ENCODE data around the gene KLF2. TPM values are rescaled to one million over a fixed set of nuclear protein-coding genes. Genes with fewer than 3 reads are reported as not detected.

Gene KLF2
- total RNA-seq, 4 donors from 2014 or later: 27.0 to 41.1 (median 36.9) TPM

GRCh38 chr19:16315825-16316505 lies 8.7 kb upstream of the KLF2 start:
- Histone ChIP-seq H3K27ac (peak overlapping the region; percentile 47), H3K4me1 (peaks cover 12% of the 10 kb centered on the region), H3K4me3 (no peak overlapping the region), H3K27me3 (no peaks in the 10 kb centered on the region), H3K36me3 (no peaks in the 10 kb centered on the region), H3K9me3 (no peaks in the 10 kb centered on the region)
- TF ChIP-seq EP300 (IDR thresholded peaks at IDR 0.05): no peak
- TF ChIP-seq POLR2AphosphoS5 (IDR thresholded peaks at IDR 0.05): peak in 2 of 3 donors; percentile 85 to 95
- 63% methylated on average over 13 of the region's 13 CpGs for WGBS
- DNase-seq (ENCODE audit: low spot score in 2 of 2): peak in 1 of 2 donors; percentile 77

GRCh38 chr19:16316506-16316882 lies 8.1 kb upstream of the KLF2 start:
- H3K9me3 ChIP-seq: no peaks in the 10 kb centered on the region
- no peak overlapping the region for H3K4me3 ChIP-seq
- TF ChIP-seq CTCF (IDR thresholded peaks at IDR 0.05) (no peak), EP300 (IDR thresholded peaks at IDR 0.05) (no peak), POLR2A (IDR thresholded peaks at IDR 0.05) (no peak), POLR2AphosphoS5 (IDR thresholded peaks at IDR 0.05) (no peak)
- no peak for DNase-seq (ENCODE audit: low spot score in 2 of 2)
- no peaks in the 10 kb centered on the region for H3K27me3 ChIP-seq
- peaks cover 12% of the 10 kb centered on the region for H3K4me1 ChIP-seq
- peak overlapping the region; percentile 47 for H3K27ac ChIP-seq
- 55% methylated on average over 3 of the region's 3 CpGs for WGBS
- no peaks in the 10 kb centered on the region for H3K36me3 ChIP-seq

GRCh38 chr19:16319481-16319880 lies 5.1 kb upstream of the KLF2 start:
- H3K36me3 ChIP-seq: no peaks in the 10 kb centered on the region
- no peak overlapping the region for H3K27ac ChIP-seq
- no peak overlapping the region for H3K4me3 ChIP-seq
- H3K27me3 ChIP-seq: no peaks in the 10 kb centered on the region
- DNase-seq (ENCODE audit: low spot score in 2 of 2): no peak
- WGBS: 77% methylated on average over 7 of the region's 7 CpGs
- H3K4me1 ChIP-seq: peaks cover 21% of the 10 kb centered on the region
- TF ChIP-seq POLR2A (IDR thresholded peaks at IDR 0.05) (no peak), CTCF (IDR thresholded peaks at IDR 0.05) (no peak), POLR2AphosphoS5 (IDR thresholded peaks at IDR 0.05) (no peak), EP300 (IDR thresholded peaks at IDR 0.05) (no peak)
- no peaks in the 10 kb centered on the region for H3K9me3 ChIP-seq

- no peak overlapping the region for H3K27ac ChIP-seq
- H3K4me1 ChIP-seq: peaks cover 22% of the 10 kb centered on the region
- H3K27me3 ChIP-seq: no peaks in the 10 kb centered on the region
- WGBS: 100% methylated on average over 3 of the region's 3 CpGs
- H3K9me3 ChIP-seq: no peaks in the 10 kb centered on the region
- TF ChIP-seq CTCF (IDR thresholded peaks at IDR 0.05) (no peak), POLR2AphosphoS5 (IDR thresholded peaks at IDR 0.05) (no peak), EP300 (IDR thresholded peaks at IDR 0.05) (no peak), POLR2A (IDR thresholded peaks at IDR 0.05) (no peak)
- no peak for DNase-seq (ENCODE audit: low spot score in 2 of 2)
- peaks cover 5% of the 10 kb centered on the region for H3K36me3 ChIP-seq
- no peak overlapping the region for H3K4me3 ChIP-seq
These were observed 3.6 kb upstream of the KLF2 start for GRCh38 chr19:16320987-16321386.

GRCh38 chr19:16325161-16325527 lies 518 bp downstream of the KLF2 start:
- peaks cover 40% of the 10 kb centered on the region for H3K4me1 ChIP-seq
- no peak for DNase-seq (ENCODE audit: low spot score in 2 of 2)
- TF ChIP-seq EP300 (IDR thresholded peaks at IDR 0.05) (no peak), POLR2AphosphoS5 (IDR thresholded peaks at IDR 0.05) (no peak), CTCF (IDR thresholded peaks at IDR 0.05) (no peak), POLR2A (IDR thresholded peaks at IDR 0.05) (no peak)
- H3K36me3 ChIP-seq: peaks cover 23% of the 10 kb centered on the region
- H3K9me3 ChIP-seq: no peaks in the 10 kb centered on the region
- under 1% methylated on average over 23 of the region's 52 CpGs for WGBS
- H3K4me3 ChIP-seq: peak overlapping the region; percentile 74
- peak overlapping the region; percentile 89 for H3K27ac ChIP-seq
- H3K27me3 ChIP-seq: no peaks in the 10 kb centered on the region
